GM19193 (cell line): ENCODE data around the gene COL5A2.

Experiments
- POLR2A ChIP-seq: IDR thresholded peaks from 4 replicates; pipeline ENCODE4 v1.6.1; 2011; ENCODE audit not compliant: insufficient read depth, insufficient read length; ENCODE audit errors: extremely low read depth

The COL5A2 gene

DNA sequence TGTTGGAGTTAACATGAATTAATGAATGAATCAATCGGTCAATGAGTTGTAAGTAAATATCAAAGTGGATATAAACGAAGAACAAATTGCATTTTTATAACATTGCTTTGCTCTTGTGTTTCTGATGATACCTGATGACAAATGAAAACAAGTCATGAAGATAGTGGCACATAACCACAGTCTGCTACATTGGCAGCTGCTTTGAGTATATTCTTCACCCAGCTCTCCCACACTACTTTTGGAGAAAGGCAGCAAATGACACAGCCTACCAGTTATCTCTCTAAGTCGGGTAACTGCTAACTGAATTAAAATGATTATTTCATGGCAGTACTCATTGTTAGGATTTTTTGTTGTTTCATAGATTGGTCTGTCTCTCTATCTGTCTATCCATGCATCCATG lies 76.8 kb downstream of the COL5A2 start:
- no peak for TF ChIP-seq POLR2A

DNA sequence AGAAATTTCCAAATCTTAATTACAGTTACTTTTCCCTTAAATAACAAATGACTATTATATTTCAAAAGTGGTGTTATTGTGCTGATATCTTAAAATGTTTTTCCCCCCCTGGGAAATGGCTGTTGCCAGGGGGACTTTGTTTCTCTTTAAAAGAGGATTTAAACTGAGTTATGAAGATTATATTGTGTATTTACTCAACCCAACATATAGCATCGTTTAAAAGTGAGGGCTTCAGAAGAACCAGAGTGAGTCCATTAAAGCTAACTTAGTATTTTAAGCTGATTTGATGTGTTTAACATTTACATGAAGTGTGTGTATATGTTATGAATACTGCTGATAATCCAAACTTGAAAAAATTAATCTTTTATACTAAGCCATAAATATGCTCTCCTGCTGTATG lies 81.6 kb downstream of the COL5A2 start:
- TF ChIP-seq POLR2A: no peak

GRCh38 chr2:189096769-189097447 lies 82.7 kb downstream of the COL5A2 start:
- no peak for TF ChIP-seq POLR2A

DNA sequence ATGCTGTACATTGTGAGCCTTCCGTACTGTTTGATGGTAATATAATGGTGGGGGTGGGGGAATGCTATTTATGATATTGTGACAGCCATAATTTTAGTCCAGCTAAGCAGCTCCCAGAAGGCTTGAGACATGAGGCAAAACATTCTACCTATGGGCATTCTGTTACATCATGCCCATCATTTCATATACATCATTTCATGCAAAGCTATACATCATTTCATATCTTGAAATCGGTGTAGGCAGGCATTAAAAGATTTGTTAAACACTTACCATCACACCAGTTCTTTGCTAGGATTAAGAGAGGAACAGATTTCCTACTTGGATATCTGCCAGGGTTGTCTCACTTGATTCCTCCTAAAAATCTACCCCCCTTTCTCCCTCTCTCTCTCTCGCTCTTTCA lies 84.5 kb downstream of the COL5A2 start:
- no peak for TF ChIP-seq POLR2A

DNA sequence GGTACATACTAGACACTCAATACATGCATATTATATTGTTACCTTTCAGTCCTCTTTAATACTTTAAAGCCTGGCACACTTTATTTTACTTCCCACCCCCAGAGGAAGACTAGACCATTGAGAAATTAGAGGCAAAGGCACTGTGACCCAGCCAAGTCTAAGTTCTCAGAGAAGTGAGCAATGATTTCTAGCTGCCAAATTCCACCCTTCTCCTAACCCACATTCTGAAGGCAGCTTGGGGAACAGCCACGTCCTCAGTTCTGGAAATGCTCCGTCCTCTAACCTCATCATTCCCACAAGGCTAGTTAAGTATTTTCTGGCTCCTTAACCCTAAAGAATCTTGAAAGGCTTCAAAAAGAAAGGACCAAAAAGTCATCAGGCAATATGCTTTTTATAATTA lies 86.6 kb downstream of the COL5A2 start:
- TF ChIP-seq POLR2A: no peak

- TF ChIP-seq POLR2A: no peak
Measured at GRCh38 chr2:189091253-189091652, 88.3 kb downstream of the COL5A2 start.

GRCh38 chr2:189088591-189089205 lies 90.9 kb downstream of the COL5A2 start:
- TF ChIP-seq POLR2A: no peak

DNA sequence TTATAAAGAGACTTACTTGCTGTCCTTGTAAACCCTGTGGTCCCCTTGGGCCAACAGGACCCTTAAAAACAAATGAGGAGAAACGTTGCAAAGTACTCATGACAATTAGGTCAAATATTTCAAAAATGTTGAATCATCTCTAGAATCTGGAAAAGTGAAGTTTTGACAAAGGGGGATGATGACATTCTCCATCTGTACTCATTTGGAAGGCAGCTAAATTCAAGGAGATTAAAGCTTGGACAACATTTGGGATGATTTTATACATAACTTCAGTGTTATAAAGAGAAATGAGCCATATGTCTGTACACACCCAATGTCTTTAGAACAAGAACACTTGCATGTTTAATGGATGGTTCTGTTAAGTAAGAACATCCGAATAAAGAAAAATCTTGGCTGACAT lies 92.9 kb downstream of the COL5A2 start:
- TF ChIP-seq POLR2A: no peak

DNA sequence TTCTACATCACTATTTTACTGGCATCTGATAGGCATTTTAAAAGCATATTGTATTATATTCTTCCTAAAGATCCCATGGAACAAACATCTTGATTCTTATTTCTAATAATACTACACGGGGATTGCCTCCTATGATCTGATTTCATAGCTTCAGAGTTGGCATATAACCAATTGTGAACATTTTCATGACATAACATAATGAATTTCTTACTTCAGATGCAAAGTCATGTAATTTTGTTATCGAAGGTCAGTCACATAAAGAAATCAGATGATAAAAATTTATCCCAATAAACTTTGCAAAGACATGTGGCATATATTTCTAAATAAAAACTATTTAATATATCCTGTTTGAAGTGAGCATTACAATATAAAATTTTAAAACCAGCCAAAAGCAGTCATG lies 93.3 kb downstream of the COL5A2 start:
- no peak for TF ChIP-seq POLR2A

GRCh38 chr2:189083606-189084005 lies 96.0 kb downstream of the COL5A2 start:
- TF ChIP-seq POLR2A: no peak

DNA sequence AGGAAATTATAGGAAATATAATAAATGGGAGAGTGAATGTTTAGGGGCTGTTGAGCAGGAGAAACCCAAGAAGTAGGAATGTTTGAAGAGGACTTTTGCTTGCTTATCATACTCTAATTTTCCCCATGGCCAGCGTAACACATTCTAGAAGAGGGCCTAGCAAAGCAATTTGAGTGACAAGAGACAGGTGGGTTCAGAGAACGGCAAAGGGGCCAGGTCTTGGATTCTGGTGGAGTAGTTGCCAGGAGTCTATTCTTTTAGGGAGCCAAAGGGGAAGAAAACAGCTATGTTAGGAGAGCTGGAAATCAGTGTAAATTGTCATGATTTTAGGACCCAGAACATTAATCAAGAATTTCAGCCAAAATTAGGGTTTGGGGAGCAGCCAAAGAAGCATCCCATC lies 96.5 kb downstream of the COL5A2 start:
- TF ChIP-seq POLR2A: no peak

GRCh38 chr2:189082376-189082975 lies 97.1 kb downstream of the COL5A2 start:
- TF ChIP-seq POLR2A: no peak

DNA sequence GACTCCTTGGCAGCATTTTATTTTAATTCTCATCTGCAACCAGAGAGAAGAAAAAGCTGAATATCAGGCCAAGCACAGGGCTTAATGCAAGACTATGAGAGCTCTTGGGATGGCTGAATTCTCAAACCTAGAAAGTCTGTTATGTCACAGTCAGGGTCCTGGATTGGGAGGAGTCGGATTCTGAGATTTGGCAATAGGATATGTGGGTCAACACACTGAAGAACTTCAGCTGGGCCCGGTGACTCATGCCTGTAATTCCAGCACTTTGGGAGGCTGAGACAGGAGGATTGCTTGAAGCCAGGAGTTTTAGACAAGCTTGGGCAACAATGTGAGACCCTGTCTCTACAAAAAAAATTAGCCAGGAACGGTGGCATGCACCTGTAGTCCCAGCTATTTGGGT lies 103.0 kb downstream of the COL5A2 start:
- TF ChIP-seq POLR2A: no peak

DNA sequence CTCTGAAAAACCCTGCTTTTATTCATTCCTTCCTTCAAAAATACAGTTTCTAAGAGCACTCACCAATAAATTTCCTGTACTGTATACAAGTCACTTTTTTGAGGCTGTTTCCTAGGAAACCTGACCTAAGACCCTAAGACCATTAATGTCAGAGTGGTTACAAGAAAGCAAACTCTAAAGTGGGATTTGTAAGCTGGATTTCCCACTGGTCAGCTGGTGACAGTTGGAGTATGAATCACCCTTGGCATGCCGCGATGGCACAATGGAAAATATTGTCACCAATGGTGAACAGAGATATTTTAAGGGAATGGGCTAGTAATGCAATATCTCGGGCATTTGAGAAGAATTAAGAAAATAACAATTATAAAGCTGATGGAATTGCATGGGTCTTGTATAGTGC lies 103.4 kb downstream of the COL5A2 start:
- TF ChIP-seq POLR2A: no peak

DNA sequence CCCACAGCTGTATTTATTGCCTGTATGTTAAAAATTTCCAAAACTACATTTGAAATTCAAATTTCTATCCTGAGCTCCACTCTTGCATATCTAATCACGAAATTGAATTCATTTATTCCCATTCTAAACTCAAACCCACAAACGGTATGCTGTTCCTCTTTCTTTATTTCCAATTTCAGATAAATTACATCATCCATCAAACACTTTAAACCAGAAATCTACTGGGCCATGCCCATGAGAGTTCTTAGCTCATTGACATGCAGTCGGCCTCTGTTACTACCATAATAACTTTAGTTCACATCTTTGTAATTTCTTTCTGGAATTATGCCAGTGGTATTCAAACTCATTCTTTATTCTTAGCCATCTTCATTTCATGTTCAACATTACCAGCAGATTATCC lies 105.1 kb downstream of the COL5A2 start:
- TF ChIP-seq POLR2A: no peak

- no peak for TF ChIP-seq POLR2A
Measured at GRCh38 chr2:189072036-189072435, 107.5 kb downstream of the COL5A2 start.

DNA sequence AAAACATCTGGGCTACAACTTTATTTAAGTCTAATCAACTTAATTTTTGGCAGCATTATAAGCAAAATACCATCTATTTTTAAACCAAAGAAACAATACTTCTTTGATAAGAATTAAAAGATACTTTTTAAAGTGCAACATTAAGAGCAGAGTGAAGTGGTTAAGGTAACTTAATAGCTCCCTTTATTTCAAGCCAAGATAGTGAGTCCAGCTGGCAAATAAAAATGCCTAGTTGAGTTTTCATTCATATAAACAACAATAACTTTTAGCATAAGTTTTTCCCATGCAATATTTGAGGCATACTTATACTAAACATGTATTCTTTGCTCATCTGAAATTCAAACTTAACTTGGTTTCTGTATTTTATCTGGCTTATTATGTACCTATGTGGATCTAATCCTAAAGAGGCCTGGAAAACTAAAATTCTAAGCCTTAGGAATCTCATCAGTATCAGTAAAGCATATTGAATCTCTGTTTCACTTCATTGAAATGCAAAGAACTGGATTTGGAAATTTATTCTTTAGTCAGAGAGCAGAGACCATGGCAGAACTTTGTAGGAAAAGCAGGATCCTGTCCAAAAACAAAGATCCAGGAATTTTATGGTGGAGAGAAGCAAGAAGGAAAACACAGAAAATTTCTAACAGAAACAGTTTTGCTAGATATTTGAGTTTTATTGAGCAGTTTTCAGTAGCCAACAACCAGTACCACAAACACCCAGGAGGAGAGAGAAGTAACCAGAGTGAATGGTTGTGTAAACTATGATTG lies 109.5 kb downstream of the COL5A2 start:
- no peak for TF ChIP-seq POLR2A

DNA sequence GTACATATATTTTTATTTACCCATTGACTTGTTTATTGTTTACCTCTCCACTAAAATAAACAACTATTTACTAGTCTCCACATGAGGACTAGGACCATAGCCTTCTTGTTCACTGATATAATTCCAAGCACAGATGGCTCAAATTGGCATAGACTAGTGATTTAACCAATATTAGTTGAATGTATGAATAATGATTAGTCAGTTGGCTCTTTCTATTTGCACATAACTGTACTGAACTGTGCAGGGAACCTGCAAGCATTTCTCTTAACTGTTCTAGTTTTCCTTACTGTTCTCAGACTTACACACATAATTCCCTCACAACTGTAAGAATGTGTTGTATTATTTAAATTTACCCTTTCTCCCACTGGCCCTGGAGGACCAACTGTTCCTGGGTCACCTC lies 113.5 kb downstream of the COL5A2 start:
- TF ChIP-seq POLR2A: no peak
